HepG2 (cell line): ENCODE data around the gene PARVA. TPM values are rescaled to one million over a fixed set of nuclear protein-coding genes. Genes with fewer than 3 reads are reported as not detected.
"Not testable (repeated sequence)": the region's sequence is repeated elsewhere in the genome, so short reads cannot be mapped to it uniquely, and the experiment has no call there.

Experiments used
- BCL6 ChIP-seq: IDR thresholded peaks from 2 replicates; pipeline ENCODE4 v1.6.1; 2016; ENCODE audit warnings: missing genetic modification reagents, missing compliant biosample characterization
- FOSL2 ChIP-seq: sonication (generic); formaldehyde crosslinking; IDR thresholded peaks from 2 replicates; pipeline ENCODE4 v1.4.0; 2020; ENCODE audit warnings: missing genetic modification reagents
- FOXA1 ChIP-seq, 2 experiments: fragments of 450-650 bp in 1 of 2; sonication (generic) in 1 of 2; formaldehyde crosslinking in 1 of 2; IDR thresholded peaks; 2 replicates each; pipeline versions ENCODE4 v1.4.0 to v1.6.1; 2016 to 2020; ENCODE audit warnings: missing genetic modification reagents in 1 of 2
- GATAD2A ChIP-seq: IDR thresholded peaks from 2 replicates; pipeline ENCODE4 v1.6.1; 2016
- LCORL ChIP-seq, 2 experiments: fragments of 450-650 bp in 1 of 2; sonication (generic) in 1 of 2; formaldehyde crosslinking in 1 of 2; IDR thresholded peaks; 2 replicates each; pipeline versions ENCODE4 v1.5.0 to v1.6.1; 2017 to 2020; ENCODE audit warnings: antibody characterized with exemption in 1 of 2, missing genetic modification reagents in 1 of 2
- NFKB2 ChIP-seq: sonication (generic); formaldehyde crosslinking; IDR thresholded peaks from 2 replicates; pipeline ENCODE4 v1.4.0; 2020; ENCODE audit warnings: missing genetic modification reagents, borderline replicate concordance
- NR2F1 ChIP-seq, 2 experiments: fragments of 450-650 bp in 1 of 2; formaldehyde crosslinking in 1 of 2; IDR thresholded peaks; 2 replicates each; pipeline versions ENCODE4 v1.5.0 to v1.6.1; 2016 to 2020; ENCODE audit warnings: mild to moderate bottlenecking in 1 of 2, missing compliant biosample characterization in 1 of 2, missing genetic modification reagents in 1 of 2, moderate library complexity in 1 of 2
- SALL1 ChIP-seq: sonication (generic); formaldehyde crosslinking; IDR thresholded peaks from 2 replicates; pipeline ENCODE4 v1.8.0; 2022; ENCODE audit warnings: mild to moderate bottlenecking, missing genetic modification reagents
- SOX5 ChIP-seq: IDR thresholded peaks from 2 replicates; pipeline ENCODE4 v1.6.1; 2016; ENCODE audit warnings: borderline replicate concordance
- SP5 ChIP-seq: IDR thresholded peaks from 2 replicates; pipeline ENCODE4 v1.6.1; 2016; ENCODE audit warnings: low read depth, borderline replicate concordance
- TEAD3 ChIP-seq: optimal IDR thresholded peaks from 2 replicates; pipeline ENCODE3; 2016; ENCODE audit warnings: borderline replicate concordance
- THAP9 ChIP-seq: sonication (generic); formaldehyde crosslinking; IDR thresholded peaks from 2 replicates; pipeline ENCODE4; 2020; ENCODE audit warnings: missing genetic modification reagents, mild to moderate bottlenecking, borderline replicate concordance
- ZFX ChIP-seq: sonication (generic); formaldehyde crosslinking; IDR thresholded peaks from 2 replicates; pipeline ENCODE4 v1.4.0; 2020; ENCODE audit warnings: mild to moderate bottlenecking, low read depth, missing genetic modification reagents, moderate library complexity
- ZNF609 ChIP-seq: sonication (generic); formaldehyde crosslinking; IDR thresholded peaks from 2 replicates; pipeline ENCODE4 v1.4.0; 2020; ENCODE audit warnings: mild to moderate bottlenecking, missing genetic modification reagents, borderline replicate concordance
- ZNF687 ChIP-seq: sonication (generic); formaldehyde crosslinking; IDR thresholded peaks from 2 replicates; pipeline ENCODE4 v1.5.1; 2020; ENCODE audit warnings: mild to moderate bottlenecking, missing genetic modification reagents, moderate library complexity
- polyA plus RNA-seq, 8 experiments: library from polyadenylated mRNA; depleted of rRNA in 3 of 8; stranded (reverse) in 7 of 8; unstranded in 1 of 8; fragments of >200 nt; fragmentation: Illumina TruSeq in 4 of 8; extraction: Trizol in 4 of 8; gene quantifications; 2 replicates each; pipeline versions ENCODE4 v1.2.1 to v1.2.3, GENCODE V29; 2011 to 2016; ENCODE audit warnings: low read depth in 4 of 8, missing spikeins in 1 of 8, mixed read lengths in 1 of 8; ENCODE audit not compliant: insufficient read depth in 1 of 8
- total RNA-seq, 5 experiments: library from RNA; depleted of rRNA; stranded (reverse); fragments of >200 nt; fragmentation: Illumina TruSeq; extraction: Trizol; gene quantifications; 2 replicates each; pipeline ENCODE4 v1.2.3, GENCODE V29; 2016; ENCODE audit warnings: low read depth in 1 of 5

The PARVA gene
- total and polyA plus RNA-seq, 2 of the 13 experiments (the other 11 are each of a cell fraction or from before 2014, with no cell fraction given): 5.9 to 9.1 TPM

- TF ChIP-seq ZNF609 (CRISPR knock-in tag): peak; percentile 36; the same call in 1 of the 2 replicates
- 0 out of 2 replicates have a peak, but pooled peaks have one; percentile 21 for TF ChIP-seq BCL6 (CRISPR knock-in tag)
- peak; percentile 49 for TF ChIP-seq ZNF687 (CRISPR knock-in tag)
- peak; percentile 43 for TF ChIP-seq TEAD3
- peak; percentile 31; the same call in 1 of the 2 replicates for TF ChIP-seq FOSL2 (CRISPR knock-in tag)
- TF ChIP-seq SOX5 (CRISPR knock-in tag): peak; percentile 29; the same call in 1 of the 2 replicates
- TF ChIP-seq LCORL, FOXA1 (IDR thresholded peaks at IDR 0.05): not testable (repeated sequence)
- 0 out of 2 replicates have a peak, but pooled peaks have one; percentile 50 for TF ChIP-seq LCORL (CRISPR knock-in tag; IDR thresholded peaks at IDR 0.05)
- TF ChIP-seq FOXA1 (CRISPR knock-in tag; IDR thresholded peaks at IDR 0.05): peak; percentile 85
- TF ChIP-seq SALL1: 0 out of 2 replicates have a peak, but pooled peaks have one; percentile 25
- TF ChIP-seq THAP9: 0 out of 2 replicates have a peak, but pooled peaks have one; percentile 34
- TF ChIP-seq NFKB2 (CRISPR knock-in tag): peak; percentile 36; the same call in 1 of the 2 replicates
- peak; percentile 41 for TF ChIP-seq ZFX (CRISPR knock-in tag)
- 0 out of 4 replicates have a peak, but pooled peaks of 1 of the 2 experiments have one; percentile 26 for TF ChIP-seq NR2F1 (CRISPR knock-in tag; IDR thresholded peaks at IDR 0.05)
- 0 out of 2 replicates have a peak, but pooled peaks have one; percentile 21 for TF ChIP-seq GATAD2A (CRISPR knock-in tag)
- TF ChIP-seq SP5 (CRISPR knock-in tag): peak; percentile 86
Observed at GRCh38 chr11:12365965-12366575, 11.3 kb upstream of the PARVA start (continued).
